ENCODE measurements around the gene MRPS23.

Gene MRPS23

DNA sequence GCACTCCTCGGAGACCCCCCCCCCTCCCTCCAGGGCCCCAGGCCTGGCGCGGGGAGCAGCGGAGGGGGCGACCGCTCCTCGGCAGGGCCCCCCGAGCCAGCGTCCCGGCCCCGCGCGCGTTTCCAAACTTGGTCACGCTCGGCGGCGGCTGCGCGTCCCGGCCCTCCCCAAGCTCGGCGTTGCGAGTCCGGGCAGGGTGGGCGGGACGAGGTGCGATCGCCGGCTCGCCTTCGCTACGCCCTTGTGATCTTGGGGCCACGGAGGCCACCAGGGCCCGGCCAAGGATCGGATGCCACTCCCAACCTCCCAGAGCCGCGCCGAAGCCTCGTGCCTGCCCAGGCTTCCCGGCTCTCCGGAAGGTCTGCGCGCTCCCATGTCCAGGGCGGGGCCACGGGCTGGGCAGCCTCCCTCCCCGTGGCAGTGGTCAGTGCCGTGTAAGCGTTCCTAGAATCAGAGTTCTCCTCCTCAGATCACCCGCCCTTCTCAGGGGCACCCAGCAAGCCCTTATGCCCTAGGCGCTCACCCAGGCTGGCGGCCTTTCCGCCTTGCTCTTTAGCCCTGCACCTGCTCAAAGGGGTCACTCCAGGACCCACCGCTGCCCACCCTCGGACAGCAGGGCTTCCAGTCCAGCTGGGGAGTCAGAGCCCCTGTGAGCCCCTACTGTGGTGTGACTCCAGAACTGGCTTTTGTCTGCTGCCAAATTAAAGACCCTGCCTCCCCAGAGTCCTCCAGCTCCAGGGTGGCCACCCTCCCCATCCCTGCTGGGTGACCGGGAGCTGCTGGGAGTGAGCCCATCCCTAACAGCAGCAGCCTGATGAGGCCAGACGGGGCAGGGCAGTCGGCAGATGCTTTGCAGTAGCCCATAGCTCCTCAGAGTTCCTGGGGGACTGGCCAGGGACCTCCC lies 12.2 kb upstream of the MRPS23 start:
- DNase-seq = peak; percentile 77

GRCh38 chr17:57861000-57861789 lies 11.4 kb upstream of the MRPS23 start:
- DNase-seq = peak; percentile 78

DNA sequence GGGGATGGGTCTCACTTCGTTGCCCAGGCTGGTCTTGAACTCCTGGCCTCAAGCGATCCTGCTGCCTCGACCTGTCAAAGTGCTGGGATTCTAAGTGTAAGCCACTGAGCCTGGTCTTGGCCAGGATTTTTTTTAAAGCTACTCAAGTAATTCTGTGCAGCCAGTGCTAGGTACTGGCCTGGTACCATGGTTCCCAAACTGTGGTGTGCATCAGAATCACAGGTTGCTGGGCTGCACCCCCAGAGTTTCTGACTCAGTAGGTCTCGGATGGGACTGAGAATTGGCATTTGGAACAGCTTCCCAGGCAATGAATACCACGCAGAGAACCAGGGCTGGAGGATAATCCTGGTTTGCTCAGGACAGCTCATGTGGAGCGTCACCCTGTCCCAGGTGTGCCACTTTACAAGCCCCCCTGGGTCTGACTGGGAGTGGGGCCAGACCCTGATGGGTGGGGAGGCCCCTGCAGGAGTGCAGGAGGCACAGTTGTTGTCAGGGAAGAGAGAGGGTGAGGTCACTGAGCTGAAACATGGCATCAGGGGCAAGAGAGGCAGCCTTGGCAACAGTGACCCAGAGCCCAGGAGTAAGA lies 10.7 kb upstream of the MRPS23 start:
- no peak for DNase-seq

DNA sequence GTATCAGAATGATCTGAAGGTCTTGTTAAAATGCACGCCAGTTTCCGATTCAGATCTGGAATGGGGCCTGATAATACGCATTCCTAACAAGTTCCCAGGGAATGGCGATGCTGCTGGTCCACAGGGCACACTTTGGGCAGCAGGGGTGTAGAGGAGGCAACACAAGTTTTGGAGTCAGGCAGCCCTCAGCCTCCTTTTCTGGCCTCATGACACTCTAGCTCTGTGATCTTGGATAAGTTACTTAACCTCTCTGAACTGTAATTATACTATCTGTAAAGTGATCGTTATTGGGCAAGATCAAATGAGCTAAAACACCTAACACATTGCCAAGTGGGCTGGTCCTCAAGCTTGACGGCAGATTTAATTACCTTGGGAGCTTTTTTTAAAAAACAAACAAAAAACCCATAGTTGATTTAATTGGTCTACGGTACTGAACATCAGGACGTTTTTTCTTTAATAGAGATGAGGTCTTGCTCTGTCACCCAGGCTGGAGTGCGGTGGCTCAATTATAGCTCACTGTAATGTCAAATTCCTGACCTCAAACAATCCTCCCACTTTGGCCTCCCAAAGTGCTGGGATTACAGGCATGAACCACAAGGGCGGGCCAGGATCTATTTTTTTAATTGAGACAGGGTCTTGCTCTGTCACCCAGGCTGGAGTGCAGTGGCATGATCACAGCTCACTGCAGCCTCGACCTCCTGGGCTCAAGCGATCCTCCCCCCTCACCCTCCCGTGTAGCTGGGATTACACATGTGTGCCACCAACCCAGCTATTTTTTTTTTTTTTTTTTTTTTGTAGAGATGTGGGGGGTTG lies 10.0 kb upstream of the MRPS23 start:
- DNase-seq = no peak

DNA sequence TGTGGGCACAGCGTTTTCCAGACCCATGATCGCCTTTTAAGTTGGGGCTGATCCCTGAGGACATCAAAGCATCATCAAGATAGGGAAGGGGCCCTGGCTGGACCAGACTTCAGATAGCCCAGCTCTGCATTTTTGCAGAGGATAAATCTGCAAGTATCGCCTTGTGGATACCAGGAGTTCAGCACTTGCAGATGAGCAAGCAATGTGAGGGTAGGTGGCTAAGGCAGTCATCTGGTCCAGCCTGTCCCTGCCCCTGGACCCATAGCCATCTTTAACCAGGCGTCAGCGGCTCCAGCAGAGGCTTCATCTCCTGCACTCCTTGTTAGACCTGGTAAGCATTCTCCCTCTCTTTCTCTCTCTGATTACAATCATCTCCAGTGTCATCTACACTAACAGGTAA lies 9.0 kb upstream of the MRPS23 start:
- peak; percentile 20 for DNase-seq

DNA sequence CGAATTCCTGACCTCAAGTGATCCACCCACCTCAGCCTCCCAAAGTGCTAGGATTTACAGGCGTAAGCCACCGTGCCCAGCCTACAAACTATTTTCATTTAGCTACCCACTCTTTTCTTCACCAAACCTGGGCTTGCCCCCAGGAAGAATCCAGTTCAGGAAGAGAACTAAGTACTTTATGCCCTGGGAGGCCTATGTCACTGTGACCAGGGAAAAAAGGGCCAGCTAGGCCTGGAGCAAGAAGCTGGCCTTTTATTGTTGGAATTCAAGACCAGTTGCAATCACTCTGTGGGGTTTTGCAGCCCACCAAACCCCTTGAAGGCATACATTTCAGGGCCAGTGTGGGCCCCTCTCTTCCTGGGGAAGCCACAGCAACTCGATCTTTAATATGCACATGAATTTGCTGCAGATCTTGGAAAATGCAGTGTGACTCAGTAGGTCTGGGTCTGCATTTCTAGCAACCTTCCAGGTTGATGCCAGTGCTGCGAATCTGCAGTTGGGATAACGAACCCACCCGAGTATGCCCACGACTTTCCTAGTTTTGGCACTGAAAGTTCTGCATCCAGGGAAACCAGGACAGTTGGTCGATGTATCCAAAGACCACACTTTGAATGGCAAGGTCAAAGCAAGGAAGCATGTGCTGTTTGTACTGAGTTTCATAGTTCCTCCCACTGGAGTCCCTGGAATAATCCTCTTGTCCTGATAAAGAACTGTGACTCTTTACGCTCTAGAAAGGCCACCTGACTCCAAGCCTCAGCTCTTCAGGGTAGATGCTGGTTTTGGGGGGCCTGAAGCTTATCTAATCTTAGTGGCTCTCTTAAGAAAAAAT lies 7.2 kb upstream of the MRPS23 start:
- DNase-seq = no peak

- DNase-seq = no peak
Observed at GRCh38 chr17:57855391-57856035, 5.7 kb upstream of the MRPS23 start.

DNA sequence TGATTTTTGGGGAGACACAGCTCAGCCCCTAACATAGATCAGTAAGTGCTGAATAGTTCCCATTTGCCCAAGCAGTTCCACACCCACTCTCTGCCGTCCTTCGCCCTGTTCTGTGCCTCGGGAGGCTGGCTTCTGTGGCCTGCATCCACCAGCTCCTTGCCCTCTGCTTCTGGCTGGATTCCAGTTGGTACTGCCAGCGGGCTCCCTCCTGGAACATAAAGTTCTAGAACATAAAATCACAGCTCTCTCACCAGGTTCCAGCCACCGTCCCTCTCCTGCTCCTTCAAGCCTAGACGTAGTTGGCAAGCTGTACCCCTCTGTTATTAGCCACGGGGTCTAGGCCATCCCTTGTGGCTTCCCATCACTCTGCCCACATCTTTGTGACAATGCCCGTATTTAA lies 3.9 kb upstream of the MRPS23 start:
- no peak for DNase-seq

DNA sequence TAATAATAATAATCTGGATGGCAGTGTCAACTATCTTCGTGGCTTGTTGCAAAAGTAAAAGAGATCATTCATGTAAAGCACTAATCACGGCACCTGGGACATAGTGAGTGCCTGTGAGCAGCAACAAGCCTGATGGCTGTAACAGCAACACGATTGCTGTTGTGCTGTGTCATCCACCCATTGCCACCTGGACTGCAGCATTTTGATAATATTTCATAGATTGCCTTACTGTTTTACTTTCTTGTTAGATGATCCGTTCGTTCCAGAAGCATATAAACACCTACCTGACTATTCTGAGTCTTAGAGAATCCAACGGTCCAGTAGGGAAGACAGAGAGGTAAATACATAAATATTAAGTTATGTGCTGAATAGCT lies 3.1 kb upstream of the MRPS23 start:
- DNase-seq = no peak

GRCh38 chr17:57852092-57852954 lies 2.5 kb upstream of the MRPS23 start:
- DNase-seq = no peak

GRCh38 chr17:57849163-57849873 lies 526 bp downstream of the MRPS23 start:
- peak; percentile 4 for DNase-seq

DNA sequence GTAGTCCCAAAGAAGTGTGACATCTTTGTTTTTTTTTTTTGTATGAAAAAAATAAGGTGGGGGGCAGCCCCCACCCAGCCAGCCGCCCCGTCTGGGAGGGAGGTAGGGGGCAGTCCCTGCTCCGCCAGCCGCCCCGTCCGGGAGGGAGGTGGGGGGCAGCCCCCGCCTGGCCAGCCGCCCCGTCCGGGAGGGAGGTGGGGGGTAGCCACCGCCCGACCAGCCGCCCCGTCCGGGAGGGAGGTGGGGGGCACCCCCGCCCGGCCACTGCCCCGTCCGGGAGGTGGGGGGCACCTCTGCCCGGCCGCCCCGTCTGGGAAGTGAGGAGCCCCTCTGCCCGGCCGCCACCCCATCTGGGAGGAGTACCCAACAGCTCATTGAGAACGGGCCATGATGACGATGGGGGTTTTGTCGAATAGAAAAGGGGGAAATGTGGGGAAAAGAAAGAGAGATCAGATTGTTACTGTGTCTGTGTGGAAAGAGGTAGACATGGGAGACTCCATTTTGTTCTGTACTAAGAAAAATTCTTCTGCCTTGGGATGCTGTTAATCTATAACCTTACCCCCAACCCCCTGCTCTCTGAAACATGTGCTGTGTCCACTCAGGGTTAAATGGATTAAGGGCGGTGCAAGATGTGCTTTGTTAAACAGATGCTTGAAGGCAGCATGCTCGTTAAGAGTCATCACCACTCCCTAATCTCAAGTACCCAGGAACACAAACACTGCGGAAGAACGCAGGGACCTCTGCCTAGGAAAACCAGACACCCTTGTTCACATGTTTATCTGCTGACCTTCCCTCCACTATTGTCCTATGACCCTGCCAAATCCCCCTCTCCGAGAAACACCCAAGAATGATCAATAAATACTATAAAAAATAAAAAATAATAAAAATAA lies 3.5 kb downstream of the MRPS23 start:
- peak; percentile 14 for DNase-seq

DNA sequence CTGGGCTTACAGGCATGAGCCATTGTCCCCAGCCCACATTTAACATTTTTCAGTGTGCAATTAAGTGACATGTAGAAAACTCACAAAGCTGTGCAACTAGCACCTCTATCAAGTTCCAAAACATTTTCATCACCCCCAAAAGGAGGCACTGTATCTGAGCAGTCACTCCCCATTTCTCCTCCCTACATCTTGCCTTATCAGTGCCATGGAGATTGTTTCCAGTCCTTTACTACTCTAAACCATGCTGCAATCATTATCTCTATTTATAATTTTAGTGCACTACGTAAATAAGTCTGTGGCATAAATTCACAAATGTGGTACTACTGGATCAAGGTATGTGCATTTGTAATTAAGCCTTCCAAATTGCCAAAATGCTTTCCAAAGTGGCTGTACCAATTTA lies 7.6 kb downstream of the MRPS23 start:
- no peak for DNase-seq

- no peak for DNase-seq
Observed at GRCh38 chr17:57839571-57839923, 10.3 kb downstream of the MRPS23 start.

DNA sequence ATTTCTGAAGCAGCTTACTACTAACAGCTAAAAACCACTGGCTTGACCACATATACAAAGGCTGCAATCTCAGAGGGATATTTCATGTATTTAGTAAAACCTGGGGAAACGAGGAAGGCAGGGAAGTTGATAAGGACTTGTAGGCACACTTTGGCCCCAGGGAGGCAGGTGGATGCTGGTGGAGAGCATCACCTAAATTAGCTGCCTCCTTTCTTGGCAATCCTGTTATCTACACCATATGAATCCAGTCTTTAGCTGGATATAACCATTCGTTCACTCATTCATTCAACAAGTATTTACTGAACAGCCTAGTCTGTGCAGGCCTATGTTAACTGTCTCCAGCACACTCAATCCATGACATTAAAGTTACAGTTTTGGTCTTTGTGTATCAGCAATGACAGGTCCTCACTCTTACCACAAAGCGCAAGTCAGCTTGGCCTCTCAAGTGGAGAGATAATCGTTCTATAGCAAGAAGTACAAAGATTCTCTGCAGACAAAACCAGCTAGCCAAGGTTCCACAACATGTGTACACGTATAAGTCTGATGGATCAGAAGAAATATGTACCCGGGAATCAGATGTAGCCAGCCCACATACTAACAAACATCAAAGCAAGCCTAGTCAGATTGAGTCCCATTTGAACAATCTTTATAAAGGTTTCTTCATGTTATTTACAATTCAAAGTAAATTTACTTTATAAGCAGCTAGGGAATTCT lies 10.8 kb downstream of the MRPS23 start:
- DNase-seq = no peak

DNA sequence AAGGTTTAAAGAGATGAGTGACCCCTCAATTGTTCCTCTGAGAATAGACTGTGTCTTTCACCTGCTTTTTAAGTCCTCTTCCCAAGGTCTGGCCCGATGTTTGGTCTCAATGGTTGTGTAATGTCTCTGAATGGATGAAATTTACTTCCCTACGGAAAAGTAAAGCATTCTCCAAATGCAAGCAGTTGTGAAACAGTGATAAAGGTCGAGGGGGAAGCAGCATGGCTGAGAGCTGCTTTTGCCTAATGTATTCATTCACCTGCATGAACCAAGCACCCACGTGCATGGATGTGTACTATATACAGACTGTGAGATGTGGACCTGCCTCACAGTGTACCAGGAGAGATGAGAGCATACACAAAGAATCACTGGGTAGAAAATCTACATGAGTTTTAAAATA lies 11.4 kb downstream of the MRPS23 start:
- DNase-seq = no peak

GRCh38 chr17:57835333-57835900 lies 14.4 kb downstream of the MRPS23 start:
- DNase-seq = no peak
